HCT116 (cell line): ENCODE data around the gene ID3.

Source experiments
- JUND ChIP-seq: IDR thresholded peaks from 2 replicates; pipeline ENCODE4 v1.6.1; 2012
- POLR2A ChIP-seq: IDR thresholded peaks from 2 replicates; pipeline ENCODE4 v1.7.0; 2011; ENCODE audit warnings: borderline replicate concordance; ENCODE audit not compliant: insufficient read depth, insufficient read length; ENCODE audit errors: extremely low read depth
- SRF ChIP-seq: IDR thresholded peaks from 2 replicates; pipeline ENCODE4 v1.6.1; 2012; ENCODE audit warnings: low read depth
- TF ChIP-seq, protein P1 (sequence below), 3 experiments: fragments of 200-600 bp in 1 of 3; sonication (generic) in 1 of 3; IDR thresholded peaks in 2 of 3; conservative IDR thresholded peaks in 1 of 3; 2 replicates each; pipeline ENCODE4 v1.5.1; 2012 to 2017; ENCODE audit warnings: low read depth in 2 of 3, low read length in 2 of 3, antibody characterized with exemption in 1 of 3, borderline replicate concordance in 1 of 3, control low read depth in 1 of 3, mild to moderate bottlenecking in 1 of 3, mixed read lengths in 1 of 3, mixed run types in 1 of 3, moderate library complexity in 1 of 3; ENCODE audit not compliant: insufficient read depth in 1 of 3
- TF ChIP-seq, protein P2 (sequence below): IDR thresholded peaks from 2 replicates; pipeline ENCODE4 v1.6.1; 2012; ENCODE audit warnings: low read depth

DNA sequence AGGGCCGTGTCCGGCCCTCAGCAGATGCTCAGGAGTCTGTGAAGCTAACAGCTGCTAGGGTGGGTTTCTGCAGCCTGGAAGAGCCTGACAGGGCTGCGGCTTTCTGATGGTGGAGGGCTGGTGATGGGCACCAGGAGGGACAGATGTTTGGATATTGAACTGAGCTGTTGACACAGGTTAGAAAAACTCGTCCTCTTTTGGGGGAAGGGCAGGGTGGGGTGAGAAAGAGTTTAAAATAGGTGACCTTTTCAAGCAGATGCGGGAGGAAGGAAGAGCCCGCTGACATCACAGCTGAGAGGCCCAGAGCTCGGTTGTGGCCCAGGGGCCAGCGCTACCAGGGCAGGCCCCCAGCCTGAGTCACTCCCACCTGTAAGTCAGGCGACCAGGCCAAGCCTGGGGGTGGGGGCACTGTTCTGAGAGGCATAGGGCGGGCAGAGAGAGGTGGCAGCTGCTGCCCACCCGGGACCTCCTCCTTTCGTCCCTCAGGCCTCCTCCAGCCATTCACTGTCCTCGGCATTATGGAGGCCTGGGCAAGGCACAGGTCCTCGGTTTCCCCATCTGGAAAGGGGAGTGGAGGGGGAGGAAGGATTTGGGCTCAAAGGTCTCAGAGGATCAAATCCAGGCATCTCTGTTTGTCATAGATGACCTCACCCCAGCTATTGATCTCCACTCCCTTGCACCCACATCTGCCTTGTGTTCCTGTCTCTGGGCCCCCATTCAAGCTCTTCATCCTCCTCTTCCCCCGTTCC, 32.3 kb upstream of the ID3 start:
- TF ChIP-seq POLR2A (no peak), JUND (no peak), SRF (no peak)
- TF ChIP-seq, protein P1, sequence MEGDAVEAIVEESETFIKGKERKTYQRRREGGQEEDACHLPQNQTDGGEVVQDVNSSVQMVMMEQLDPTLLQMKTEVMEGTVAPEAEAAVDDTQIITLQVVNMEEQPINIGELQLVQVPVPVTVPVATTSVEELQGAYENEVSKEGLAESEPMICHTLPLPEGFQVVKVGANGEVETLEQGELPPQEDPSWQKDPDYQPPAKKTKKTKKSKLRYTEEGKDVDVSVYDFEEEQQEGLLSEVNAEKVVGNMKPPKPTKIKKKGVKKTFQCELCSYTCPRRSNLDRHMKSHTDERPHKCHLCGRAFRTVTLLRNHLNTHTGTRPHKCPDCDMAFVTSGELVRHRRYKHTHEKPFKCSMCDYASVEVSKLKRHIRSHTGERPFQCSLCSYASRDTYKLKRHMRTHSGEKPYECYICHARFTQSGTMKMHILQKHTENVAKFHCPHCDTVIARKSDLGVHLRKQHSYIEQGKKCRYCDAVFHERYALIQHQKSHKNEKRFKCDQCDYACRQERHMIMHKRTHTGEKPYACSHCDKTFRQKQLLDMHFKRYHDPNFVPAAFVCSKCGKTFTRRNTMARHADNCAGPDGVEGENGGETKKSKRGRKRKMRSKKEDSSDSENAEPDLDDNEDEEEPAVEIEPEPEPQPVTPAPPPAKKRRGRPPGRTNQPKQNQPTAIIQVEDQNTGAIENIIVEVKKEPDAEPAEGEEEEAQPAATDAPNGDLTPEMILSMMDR (IDR thresholded peaks at IDR 0.05 in 2 of 3, conservative IDR thresholded peaks at IDR 0.05 in 1 of 3; ENCODE audit: borderline replicate concordance in 1 of 3, insufficient read depth in 1 of 3, low read depth in 2 of 3, low read length in 2 of 3) = no peak
- TF ChIP-seq, protein P2, sequence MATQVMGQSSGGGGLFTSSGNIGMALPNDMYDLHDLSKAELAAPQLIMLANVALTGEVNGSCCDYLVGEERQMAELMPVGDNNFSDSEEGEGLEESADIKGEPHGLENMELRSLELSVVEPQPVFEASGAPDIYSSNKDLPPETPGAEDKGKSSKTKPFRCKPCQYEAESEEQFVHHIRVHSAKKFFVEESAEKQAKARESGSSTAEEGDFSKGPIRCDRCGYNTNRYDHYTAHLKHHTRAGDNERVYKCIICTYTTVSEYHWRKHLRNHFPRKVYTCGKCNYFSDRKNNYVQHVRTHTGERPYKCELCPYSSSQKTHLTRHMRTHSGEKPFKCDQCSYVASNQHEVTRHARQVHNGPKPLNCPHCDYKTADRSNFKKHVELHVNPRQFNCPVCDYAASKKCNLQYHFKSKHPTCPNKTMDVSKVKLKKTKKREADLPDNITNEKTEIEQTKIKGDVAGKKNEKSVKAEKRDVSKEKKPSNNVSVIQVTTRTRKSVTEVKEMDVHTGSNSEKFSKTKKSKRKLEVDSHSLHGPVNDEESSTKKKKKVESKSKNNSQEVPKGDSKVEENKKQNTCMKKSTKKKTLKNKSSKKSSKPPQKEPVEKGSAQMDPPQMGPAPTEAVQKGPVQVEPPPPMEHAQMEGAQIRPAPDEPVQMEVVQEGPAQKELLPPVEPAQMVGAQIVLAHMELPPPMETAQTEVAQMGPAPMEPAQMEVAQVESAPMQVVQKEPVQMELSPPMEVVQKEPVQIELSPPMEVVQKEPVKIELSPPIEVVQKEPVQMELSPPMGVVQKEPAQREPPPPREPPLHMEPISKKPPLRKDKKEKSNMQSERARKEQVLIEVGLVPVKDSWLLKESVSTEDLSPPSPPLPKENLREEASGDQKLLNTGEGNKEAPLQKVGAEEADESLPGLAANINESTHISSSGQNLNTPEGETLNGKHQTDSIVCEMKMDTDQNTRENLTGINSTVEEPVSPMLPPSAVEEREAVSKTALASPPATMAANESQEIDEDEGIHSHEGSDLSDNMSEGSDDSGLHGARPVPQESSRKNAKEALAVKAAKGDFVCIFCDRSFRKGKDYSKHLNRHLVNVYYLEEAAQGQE = no peak
